OCI-LY3 (cell line): Measurements from ENCODE around the gene EXD3.

Experiments
- H2AFZ ChIP-seq: fragments of 200-600, 300-600 bp; shearing (Covaris generic); 2 replicates; pipeline ENCODE4 v1.6.0; 2014; ENCODE audit warnings: antibody characterized with exemption, low read depth, low read length
- H3K27ac ChIP-seq: fragments of 200-600, 300-600 bp; sonication (generic); 2 replicates; pipeline ENCODE4 v1.5.1; 2014; ENCODE audit warnings: mild to moderate bottlenecking, low read length, moderate library complexity, mixed read lengths
- H3K27me3 ChIP-seq: fragments of 200-600, 300-600 bp; sonication (generic); 2 replicates; pipeline ENCODE4 v1.6.1; 2014; ENCODE audit warnings: low read depth, low read length, mixed read lengths
- H3K36me3 ChIP-seq: fragments of 200-600, 300-600 bp; sonication (generic); replicated peaks from 2 replicates; pipeline ENCODE3; 2014; ENCODE audit warnings: low read depth, low read length, mixed read lengths
- H3K4me1 ChIP-seq: fragments of 300-600, 200-600 bp; sonication (generic); 2 replicates; pipeline ENCODE4 v1.6.1; 2014; ENCODE audit warnings: low read length, mixed read lengths
- H3K4me2 ChIP-seq: fragments of 200-600, 300-600 bp; sonication (generic); 2 replicates; pipeline ENCODE4 v1.6.1; 2014; ENCODE audit warnings: low read length, mixed read lengths
- H3K4me3 ChIP-seq: fragments of 300-600, 200-600 bp; sonication (generic); 2 replicates; pipeline ENCODE4 v1.5.1; 2014; ENCODE audit warnings: antibody characterized with exemption, mild to moderate bottlenecking, low read length, moderate library complexity
- H3K79me2 ChIP-seq: fragments of 300-600, 200-600 bp; shearing (Covaris generic); 2 replicates; pipeline ENCODE4 v1.6.1; 2014; ENCODE audit warnings: mild to moderate bottlenecking, low read length, mixed read lengths
- H3K9ac ChIP-seq: fragments of 300-600, 200-600 bp; shearing (Covaris generic); 2 replicates; pipeline ENCODE4 v1.6.0; 2014; ENCODE audit warnings: mild to moderate bottlenecking, low read length, moderate library complexity
- H3K9me3 ChIP-seq: fragments of 200-600, 300-600 bp; shearing (Covaris generic); 2 replicates; pipeline ENCODE4 v1.6.1; 2014; ENCODE audit warnings: low read length, mixed read lengths; ENCODE audit not compliant: insufficient read depth
- H4K20me1 ChIP-seq: fragments of 200-600, 300-600 bp; sonication (generic); 2 replicates; pipeline ENCODE4 v1.6.1; 2016; ENCODE audit warnings: low read length, mixed read lengths; ENCODE audit not compliant: insufficient read depth
- CTCF ChIP-seq: fragments of 200-600, 300-600 bp; sonication (generic); IDR thresholded peaks from 2 replicates; pipeline ENCODE4 v1.5.1; 2014; ENCODE audit warnings: antibody characterized with exemption, low read length, low read depth
- EZH2phosphoT487 ChIP-seq: fragments of 200-600 bp; shearing (Covaris generic); IDR thresholded peaks from 2 replicates; pipeline ENCODE4 v1.6.1; 2018; ENCODE audit warnings: antibody characterized with exemption, mixed run types, low read depth

Gene EXD3

GRCh38 chr9:137273095-137273490, 149.9 kb downstream of the EXD3 start:
- Histone ChIP-seq H3K36me3 (peaks cover 12% of the 10 kb centered on the region), H3K27ac (no peak overlapping the region), H3K79me2 (no peaks in the 10 kb centered on the region), H3K27me3 (no peaks in the 10 kb centered on the region), H3K9me3 (no peaks in the 10 kb centered on the region), H2AFZ (no peak overlapping the region), H3K4me2 (no peak overlapping the region), H3K9ac (no peak overlapping the region), H3K4me3 (no peak overlapping the region), H4K20me1 (no peaks in the 10 kb centered on the region), H3K4me1 (peaks cover 28% of the 10 kb centered on the region)
- no peak for TF ChIP-seq CTCF

- H3K79me2 ChIP-seq, result no peaks in the 10 kb centered on the region
- H3K4me2 ChIP-seq, result no peak overlapping the region
- no peak overlapping the region for H3K9ac ChIP-seq
- no peak overlapping the region for H2AFZ ChIP-seq
- TF ChIP-seq EZH2phosphoT487 (no peak), CTCF (no peak)
- H3K27me3 ChIP-seq, result no peaks in the 10 kb centered on the region
- no peak overlapping the region for H3K27ac ChIP-seq
- H3K4me3 ChIP-seq, result no peak overlapping the region
- no peaks in the 10 kb centered on the region for H3K9me3 ChIP-seq
- no peaks in the 10 kb centered on the region for H4K20me1 ChIP-seq
- peaks cover 16% of the 10 kb centered on the region for H3K36me3 ChIP-seq
- H3K4me1 ChIP-seq, result peaks cover 28% of the 10 kb centered on the region
Measured at GRCh38 chr9:137272241-137273094, 150.5 kb downstream of the EXD3 start.

- Histone ChIP-seq H3K9ac (no peak overlapping the region), H3K9me3 (no peaks in the 10 kb centered on the region), H3K4me3 (no peak overlapping the region), H3K4me2 (no peak overlapping the region), H3K27ac (no peak overlapping the region), H2AFZ (no peak overlapping the region), H3K36me3 (peaks cover 20% of the 10 kb centered on the region), H4K20me1 (no peaks in the 10 kb centered on the region), H3K4me1 (peaks cover 20% of the 10 kb centered on the region), H3K79me2 (no peaks in the 10 kb centered on the region), H3K27me3 (no peaks in the 10 kb centered on the region)
- TF ChIP-seq CTCF (no peak), EZH2phosphoT487 (no peak)
Measured at GRCh38 chr9:137271696-137272076, 151.3 kb downstream of the EXD3 start.

GRCh38 chr9:137270929-137271695, 151.8 kb downstream of the EXD3 start:
- H4K20me1 ChIP-seq, result no peaks in the 10 kb centered on the region
- no peak overlapping the region for H3K4me2 ChIP-seq
- H3K4me3 ChIP-seq, result no peak overlapping the region
- no peak for TF ChIP-seq EZH2phosphoT487
- TF ChIP-seq CTCF, result no peak
- H3K27me3 ChIP-seq, result no peaks in the 10 kb centered on the region
- H3K27ac ChIP-seq, result no peak overlapping the region
- H3K9me3 ChIP-seq, result no peaks in the 10 kb centered on the region
- peaks cover 15% of the 10 kb centered on the region for H3K4me1 ChIP-seq
- H3K79me2 ChIP-seq, result no peaks in the 10 kb centered on the region
- no peak overlapping the region for H3K9ac ChIP-seq
- H3K36me3 ChIP-seq, result peaks cover 26% of the 10 kb centered on the region
- no peak overlapping the region for H2AFZ ChIP-seq
